HG03469 (cell line): ENCODE measurements around the gene TRPM5.

Experiments used
- ATAC-seq: cut with Tn5 transposase; IDR thresholded peaks from one replicate; pipeline ENCODE4 v1.9.1; 2021; ENCODE audit warnings: mild to moderate bottlenecking, moderate library complexity, moderate number of reproducible peaks; ENCODE audit not compliant: unreplicated experiment

The TRPM5 gene

DNA sequence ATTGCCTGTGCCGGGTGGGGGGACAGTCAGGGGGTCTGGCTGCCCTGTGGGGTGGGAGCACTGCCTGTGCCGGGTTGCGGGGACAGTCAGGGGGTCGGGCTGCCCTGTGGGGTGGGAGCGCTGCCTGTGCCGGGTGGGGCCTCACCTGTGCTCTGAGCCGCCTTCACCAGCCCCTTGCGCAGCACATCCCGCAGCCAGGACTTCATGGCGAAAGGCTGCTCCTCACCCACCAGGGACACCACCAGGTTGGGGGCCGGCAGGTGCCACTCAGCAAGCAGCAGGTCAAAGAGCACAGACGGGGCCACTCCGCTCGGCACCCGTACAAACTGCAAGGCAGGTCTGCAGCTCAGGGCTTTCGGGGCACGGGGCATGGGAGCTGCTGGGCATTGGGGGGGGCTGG is 22.3 kb downstream of the TRPM5 start:
- no peak for ATAC-seq

DNA sequence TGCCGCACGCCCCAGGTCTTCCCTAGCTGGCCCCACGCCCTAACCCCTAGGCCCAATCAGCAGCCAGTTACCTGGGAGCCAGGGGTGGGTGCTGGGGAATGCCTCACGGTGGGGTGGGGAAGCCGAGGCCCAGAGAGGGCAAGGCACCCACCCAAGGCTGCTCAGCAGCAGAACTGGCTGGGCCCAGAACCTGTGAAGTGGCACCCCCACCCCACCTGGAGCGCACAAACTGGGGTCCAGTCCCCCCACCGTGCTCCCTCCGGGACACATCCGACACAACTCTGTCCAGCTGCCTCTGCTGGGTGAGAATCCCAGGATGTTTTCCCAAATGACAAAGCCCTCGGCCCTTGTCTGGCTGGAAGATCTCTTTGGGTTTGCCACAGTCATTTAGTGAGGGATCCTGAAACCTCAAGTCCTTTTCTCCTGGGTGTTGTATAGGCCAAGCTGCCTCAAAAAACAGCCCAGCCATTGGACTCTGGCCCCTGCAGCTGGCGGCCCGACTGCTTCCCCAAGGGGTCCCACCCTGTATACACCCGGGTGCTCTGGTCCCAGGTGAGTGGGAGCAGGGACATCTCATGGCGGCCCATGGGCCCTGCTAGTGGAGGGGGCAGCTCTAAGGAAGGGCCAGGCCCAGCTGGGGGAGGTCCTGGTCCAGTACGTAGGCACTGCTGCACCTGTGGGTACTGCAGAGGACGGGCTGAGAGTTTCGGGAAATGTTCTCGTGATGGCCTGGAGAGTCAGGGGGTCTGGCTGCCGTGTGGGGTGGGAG is 22.9 kb downstream of the TRPM5 start:
- ATAC-seq, result no peak

DNA sequence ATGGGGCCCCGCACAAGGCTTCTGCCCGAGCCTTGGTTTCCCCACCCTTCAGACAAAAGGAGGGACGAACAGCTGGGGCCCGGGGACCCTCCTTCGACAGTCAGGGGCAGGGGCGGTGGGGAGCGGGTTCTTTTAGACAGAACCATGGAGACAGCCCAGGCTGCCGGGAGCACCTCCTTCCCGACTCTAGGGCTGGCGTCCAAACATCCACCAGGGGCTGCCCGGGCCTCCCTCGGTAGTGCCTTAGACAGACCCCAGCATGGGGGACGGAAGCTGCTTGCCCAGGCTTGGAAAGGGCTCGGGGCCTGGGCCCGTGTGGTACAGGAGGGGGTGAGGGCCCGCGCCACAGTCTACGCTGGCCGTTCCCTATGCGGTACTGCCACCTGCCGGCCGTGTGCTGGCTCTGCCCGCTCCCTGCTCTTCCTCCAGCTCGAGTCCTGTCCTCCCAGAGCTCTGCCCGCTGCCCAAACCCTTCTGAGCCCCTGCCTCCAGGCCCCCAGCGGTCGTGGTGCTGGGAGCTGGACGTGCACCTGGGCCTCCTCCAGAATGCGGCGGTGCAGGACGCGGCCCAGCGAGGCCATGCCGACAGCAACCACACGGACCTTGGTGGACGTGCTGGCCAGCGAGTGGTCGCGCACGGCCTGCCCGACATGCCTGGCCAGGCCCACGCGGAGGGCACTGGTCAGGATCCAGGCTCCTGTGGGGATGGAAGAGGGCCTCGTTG is 23.6 kb downstream of the TRPM5 start:
- ATAC-seq, result no peak

DNA sequence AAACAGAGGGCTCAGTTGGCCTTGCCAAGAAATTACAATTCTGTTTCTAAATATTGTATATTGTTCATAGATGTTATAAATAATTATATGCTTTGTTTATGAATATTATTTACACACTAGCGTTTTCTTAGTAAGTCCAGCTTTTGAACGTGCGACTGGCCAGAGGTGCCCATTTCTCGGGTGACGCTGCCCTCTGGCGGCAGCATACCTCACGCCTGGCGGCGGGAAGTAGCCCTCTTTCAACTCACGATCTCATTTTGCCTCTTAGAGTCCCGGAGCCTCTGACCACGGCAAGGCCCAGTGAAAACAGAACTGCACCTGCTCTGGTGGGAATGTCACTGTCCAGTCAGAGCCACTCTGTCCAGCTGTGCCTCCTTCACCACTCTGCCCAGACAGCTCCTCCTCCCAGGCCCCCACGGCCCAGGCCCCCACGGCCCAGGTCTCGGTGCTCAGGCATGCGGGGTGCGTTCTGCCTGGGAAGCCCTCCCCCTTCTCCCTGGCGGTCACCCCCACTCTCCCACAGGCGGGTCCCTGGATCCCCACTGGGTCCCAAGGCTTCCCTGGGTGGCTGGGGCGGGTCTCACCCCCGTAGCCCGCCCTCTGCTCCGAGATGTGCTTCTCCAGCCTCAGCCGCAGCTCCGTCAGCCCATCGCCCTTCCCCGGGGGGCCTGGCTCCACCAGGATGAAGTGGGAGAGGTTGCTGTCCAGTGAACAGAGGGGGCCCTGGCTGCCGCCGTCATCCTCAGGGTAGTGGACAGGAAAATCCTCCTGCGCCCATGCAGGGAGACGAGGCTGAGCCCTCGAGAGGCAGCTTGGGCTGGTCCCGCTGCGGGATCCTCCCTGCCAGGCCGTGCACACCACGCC is 24.4 kb downstream of the TRPM5 start:
- ATAC-seq, result no peak

DNA sequence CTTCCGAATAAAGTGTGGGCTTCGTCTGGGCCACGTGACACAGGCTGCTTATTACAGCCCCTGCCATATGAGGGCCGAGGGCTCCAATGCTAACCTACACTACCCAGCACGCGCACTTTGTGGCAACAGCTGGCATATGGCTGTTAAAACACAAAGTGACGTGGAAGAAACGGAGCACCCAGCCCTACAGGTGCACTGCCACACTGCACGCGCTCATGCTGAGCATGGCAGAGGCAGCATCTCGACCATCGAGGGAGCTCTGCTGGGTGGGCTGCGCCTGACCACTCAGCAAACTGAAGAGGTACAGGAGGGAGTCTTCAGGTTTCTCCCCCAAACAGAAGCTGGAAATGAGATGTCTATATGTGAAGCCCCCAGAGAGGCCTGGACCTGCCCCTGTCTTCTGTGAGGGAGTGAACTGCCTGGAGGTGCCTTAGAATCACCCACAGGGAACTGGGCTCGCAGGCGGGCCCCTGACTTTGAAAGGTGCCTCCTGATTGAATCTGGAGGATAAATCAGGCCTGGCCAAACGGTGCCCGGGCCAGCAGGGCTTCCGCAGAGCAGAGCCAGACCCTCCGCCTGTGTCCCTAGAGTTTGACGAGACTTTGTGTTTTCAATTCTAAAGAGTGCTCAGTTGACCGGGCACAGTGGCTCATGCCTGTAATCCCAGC is 25.5 kb downstream of the TRPM5 start:
- ATAC-seq, result no peak

DNA sequence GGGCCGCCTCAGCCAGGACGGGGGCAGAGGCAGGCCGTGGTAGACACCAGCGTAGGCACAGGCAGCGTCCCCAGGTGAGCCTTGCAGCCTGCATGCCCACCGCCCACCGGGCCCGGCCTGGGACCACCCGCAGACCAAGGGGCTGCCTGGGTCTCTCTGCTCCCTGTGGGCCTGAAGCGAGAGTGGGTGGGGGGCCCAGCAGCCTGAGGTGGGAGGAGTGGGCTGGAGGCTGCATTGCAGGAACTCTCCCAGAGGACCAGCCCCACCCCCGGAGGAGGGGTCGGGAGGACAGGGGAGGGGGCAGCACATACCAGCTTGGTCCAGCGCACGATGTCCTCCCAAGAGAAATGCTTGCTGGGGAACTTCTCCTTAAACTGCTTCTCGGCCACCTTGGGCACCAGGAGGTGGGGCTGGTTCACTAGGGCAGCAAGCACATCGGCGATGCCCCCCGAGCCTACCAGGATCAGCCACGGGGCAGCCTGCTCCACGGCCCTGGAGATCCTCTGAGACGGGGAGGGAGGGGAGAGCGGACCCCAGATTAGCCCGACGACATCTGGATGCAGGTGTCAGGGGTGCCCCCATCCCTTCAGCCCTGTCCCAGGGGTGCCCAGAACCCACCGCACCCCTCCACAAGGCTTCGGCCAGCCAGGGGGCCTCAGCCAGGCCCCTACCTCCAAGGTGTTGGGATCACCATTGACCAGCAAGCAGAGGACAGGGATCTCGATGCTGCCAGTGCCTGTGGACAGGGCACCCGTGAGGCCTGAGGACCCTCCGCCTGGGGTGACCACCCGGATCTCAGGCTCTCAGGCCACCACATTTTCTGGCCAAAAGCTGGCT is 26.2 kb downstream of the TRPM5 start:
- ATAC-seq, result no peak

DNA sequence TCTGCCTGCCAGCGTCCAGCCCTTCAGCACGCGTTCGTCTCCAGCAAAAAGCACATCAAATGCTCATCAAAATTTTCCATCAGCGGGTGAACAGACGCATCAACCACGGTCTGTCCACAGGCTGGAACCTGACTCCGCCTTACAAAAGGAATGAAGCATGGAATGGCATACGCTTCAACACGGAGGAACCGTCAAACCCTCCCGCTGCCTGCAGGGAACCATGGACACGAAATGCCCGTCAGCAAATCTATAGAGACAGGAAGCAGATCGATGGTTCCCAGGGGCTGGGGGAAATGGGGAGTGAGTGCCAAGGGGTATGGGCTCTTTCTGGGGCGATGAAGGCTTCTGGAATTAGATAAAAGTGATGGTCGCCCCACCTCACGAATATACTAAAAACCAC is 27.5 kb downstream of the TRPM5 start:
- ATAC-seq, result no peak

DNA sequence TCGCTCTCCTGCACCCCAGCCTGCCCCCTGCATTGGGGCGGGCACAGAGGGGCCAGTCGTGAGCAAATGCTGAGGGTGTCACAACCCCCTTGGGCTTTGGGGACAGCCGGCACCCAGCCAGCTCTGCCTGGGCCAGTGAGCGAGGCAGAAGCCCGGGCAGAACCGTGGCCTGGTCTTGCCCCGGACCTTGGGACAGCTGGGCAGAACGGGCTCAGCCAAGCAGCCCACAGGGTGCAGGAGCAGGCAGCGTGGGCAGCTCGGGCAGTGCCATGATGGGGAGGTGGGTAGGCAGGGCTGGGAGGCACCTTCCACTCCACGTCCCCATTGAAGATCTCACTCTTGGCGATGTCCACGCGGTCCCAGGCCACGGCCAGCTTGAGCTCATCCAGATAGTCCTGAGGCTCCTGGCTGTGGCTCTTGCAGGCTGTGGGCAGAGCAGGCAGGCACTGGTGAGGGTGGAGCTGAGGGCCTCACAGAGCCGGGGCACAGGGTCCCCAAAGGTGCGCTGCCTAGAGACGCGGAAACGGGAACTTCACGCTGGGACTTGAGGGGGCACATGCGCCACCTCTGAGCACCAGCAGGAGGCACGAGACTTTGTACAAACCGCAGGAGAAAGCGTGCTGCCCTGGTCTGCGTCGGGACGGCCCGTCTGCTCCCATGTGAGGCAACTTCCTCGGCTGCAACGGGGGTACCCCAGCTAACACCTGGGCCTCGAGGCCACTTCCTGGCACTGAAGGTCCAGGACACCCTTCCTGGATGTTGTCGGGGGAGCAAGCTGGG is 28.5 kb downstream of the TRPM5 start:
- no peak for ATAC-seq

DNA sequence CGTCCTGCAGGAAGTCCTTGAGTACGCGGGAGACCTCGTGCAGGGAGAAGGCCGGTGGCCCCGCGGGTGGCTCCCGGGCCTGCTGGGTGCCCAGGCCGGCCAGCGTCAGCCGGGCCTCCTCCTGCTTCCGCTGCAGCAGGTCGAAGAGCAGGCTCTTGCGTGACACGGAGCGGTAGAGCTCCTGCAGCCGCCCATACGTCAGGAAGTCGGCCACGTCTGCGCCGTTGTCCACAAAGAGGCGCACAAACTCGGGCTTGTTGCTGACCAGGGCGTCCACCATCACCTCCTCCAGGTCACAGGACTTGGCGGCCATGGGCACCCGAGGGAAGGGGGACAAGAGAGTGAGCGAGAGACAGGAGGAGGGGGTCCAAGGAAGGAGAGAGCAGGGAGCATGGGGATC is 29.1 kb downstream of the TRPM5 start:
- no peak for ATAC-seq

DNA sequence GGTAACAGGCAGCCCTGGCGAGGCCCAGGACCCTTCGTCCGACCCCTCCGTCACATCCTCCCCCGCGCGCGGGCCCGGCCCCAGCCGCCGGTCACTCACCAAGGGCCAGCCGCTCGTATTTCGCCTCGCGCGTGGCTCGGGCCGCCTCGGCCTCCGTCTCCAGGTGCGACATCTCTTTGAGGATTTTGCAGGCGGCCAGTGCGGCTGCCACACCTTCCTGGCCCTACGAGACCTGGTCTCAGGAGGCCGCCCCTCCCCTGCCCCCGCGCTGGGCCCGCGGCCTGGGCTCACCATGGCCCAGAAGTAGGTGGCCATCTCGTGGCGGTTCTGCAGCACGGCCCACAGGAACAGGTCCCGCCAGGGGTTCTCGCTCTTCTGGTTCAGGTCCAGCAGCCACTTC is 29.7 kb downstream of the TRPM5 start:
- ATAC-seq, result no peak

DNA sequence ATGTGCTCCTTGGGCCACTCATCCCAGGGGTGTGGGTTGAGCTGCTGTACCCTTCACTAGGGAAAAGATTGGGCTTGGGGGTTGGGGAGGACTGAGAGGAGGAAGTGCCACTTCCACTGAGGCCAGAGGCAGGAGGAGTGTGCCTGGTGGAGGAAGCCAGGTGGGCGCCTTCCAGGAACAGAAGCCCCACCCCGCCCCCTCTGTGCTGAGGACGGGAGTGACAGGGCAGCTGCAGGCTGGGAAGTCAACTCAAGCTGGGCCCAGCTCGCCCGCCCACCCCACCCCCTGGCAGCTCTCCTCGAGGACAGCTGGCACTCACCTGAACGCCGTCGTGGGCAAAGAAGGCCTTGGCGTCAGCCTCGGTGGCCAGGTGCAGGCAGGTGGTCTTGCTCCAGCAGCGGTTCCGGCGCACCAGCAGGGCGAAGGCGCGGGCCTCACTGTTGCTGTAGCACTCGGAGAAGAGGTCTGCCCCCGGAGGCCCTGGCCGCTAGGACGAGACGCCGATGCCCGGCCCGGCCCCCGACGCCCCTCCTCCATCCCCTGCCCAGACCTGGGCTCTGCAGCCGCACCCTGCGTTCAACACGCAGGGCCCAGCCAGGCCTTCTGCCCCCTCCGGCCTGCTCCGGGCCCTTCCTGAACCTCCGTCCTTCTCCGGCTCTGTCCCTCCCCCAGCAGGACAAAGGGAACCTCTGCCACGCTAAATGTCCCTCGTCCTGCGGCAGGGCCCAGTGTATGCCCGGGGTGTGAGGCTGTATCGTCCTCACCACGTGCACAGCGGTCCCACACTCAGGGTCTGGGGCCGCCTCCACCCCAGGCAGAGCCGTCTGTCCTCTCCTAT is 30.4 kb downstream of the TRPM5 start:
- no peak for ATAC-seq

DNA sequence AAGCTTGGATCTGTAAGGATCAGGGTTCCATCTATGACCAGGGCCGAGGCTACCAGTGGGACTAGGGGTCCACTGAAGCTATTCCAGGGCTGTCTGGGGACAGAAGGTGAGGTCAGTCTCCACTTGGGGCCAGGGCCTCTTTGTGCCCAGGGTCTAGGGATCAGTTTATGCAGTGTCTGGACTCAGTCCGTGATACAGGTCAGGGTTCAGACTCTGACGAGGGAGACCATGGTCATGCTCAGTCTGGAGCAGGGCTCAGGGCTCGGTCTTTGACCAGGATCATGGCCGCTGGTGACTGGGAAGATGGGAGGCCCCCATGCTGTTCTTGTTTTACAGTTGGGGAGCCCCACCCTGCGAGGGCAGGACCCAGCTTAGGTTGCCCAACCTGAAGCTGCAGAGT is 32.0 kb downstream of the TRPM5 start:
- no peak for ATAC-seq

DNA sequence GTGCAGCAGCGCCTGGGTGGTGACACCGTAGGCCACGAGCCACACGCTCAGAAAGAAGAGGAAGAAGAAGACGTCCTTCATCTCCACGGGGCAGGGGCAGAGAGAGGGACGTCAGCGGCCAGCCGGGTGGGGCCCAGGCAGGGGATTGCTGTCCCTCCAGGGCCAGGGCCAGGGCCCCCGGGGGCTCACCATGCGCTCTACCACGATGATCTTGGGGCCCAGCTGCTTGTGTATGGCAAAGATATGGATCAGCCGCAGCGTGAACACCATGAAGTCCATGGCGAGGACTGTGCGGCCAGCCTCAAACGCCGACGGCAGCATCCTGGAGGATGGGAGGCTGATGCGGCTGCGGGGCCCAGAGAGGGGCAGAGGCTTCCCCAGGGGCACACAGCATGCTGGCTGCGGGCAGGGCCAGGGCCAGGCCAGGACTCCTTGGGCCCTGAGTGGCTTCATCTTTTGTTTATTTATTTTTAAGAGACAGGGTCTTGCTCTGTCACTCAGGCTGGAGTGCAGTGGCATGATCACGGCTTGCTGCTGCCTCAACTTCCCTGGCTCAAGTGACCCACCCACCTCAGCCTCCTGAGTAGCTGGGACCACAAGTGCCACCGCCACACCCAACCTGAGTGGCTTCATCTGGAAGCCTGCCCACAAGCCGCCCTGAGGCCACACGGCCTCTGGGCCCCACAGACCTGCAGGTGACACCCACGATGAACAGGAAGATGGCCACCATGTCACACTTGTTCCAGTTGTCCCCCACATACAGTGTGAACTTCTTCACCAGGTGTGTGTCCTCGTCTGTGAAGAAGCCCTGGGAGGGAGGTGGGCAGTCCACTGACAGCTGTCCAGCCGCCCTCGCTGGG is 32.6 kb downstream of the TRPM5 start:
- ATAC-seq, result no peak

DNA sequence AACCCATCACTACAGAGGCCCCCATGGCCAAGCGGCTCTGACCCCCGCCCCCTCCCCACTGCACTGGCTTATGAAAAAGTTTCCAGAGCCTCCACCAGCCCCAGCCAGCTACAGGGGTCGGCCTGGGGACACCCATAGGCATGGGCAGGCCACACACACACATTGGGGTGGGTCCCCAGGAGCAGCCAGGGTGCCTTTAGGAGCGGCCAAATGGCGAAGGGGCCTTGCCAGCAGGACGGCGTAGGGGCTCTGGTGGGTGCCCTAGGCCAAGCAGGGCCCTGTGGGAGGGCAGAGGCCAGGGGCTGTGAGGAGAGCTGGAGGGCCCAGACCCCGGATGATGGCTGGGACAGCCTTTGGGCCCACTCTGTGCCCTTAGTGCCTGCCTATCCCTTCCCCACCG is 33.7 kb downstream of the TRPM5 start:
- ATAC-seq, result no peak

DNA sequence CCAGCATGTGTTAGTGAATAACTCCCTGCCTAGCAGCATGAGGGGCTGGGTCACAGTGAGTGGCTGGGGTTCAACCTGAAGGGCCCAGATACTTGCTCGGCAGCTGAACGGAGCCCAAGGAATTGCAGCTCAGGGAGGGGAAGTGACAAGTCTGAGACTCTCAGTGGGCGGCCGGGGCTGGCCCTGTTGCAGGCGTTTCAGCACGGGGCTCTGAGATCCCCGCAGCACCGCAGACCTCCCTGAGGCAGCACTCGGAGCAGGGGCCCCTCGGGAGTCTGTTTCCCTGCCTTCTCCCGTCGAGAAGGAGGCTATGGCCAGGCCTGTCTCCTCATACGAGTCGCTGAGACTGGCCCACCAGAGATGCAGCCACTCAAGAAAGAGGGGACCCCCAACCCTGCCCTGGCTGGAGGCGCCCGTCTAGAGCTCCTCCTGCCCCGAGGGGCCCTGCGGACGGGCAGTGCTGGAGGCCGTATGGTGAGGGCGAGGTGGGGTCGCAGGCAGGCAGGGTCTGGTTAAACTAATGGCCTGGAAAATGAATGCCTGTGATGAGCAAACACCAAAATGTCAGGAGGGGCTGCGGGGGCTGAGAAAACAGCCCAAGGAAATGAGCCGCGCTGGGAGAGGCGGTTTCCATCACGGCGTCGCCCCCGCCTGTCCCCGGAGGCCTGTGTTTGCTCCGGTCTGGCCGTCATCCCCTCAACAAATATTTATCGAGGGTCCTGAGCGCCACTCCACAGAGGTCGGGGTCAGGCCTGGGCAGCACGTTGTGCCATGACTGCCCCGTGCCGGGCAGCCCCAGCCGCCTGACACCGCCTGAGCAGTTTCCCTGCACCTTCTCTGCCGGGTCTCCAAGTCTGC is 34.5 kb downstream of the TRPM5 start:
- ATAC-seq, result no peak

DNA sequence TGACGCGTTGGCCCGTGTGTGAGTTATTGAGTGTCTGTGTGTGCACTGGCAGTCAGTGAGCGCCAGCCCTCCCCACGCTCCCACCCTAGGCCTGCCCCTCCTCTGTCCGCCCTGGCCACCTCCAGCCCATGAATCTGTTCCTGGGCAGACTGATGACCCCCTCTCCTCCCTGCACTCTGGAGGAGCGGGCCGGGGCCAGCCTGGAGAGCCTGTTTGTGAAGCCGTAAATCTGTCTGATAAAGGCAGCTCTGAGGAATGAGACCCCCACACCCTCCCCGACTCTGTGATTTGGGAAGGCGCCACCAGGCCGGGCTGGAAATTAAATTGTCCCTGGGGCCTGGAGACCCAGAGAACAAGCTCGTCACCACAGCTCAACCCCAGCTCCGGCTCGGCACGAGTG is 35.2 kb downstream of the TRPM5 start:
- no peak for ATAC-seq

DNA sequence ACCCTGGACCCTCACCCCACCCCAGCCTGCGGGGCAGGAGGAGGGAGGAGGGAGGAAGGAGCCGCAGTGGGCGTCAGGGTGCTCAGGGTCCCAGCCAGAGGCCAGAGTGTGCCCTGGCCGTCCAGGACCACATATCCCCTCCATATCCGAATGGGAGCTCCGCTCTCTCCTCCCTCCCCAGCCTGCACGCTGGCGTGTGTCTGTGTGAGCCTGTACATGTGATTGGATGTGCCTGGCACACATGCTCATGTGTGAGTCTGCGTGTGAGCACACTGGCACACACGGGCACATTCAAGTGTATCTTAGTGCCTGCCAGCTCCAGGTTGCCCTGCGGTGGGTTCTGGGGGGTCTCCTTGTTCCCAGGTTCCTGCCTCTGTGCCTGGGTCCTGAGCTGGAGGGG is 35.6 kb downstream of the TRPM5 start:
- no peak for ATAC-seq
